H9 (cell line): ENCODE results near the gene OR5D18. TPM values are rescaled to one million over a fixed set of nuclear protein-coding genes. Genes with fewer than 3 reads are reported as not detected.

ENCODE experiments used
- DNase-seq: peaks from one replicate; pipeline ENCODE4 v3.0.0-alpha.2; 2017
- H2AFZ ChIP-seq: one replicate; pipeline ENCODE4 v1.6.1; 2013; ENCODE audit warnings: mild to moderate bottlenecking, low read length, control low read depth, moderate library complexity
- H2AK5ac ChIP-seq: 2 replicates; pipeline ENCODE4 v1.6.1; 2013; ENCODE audit warnings: low read length, control low read depth, mixed read lengths; ENCODE audit not compliant: insufficient read length
- H2BK120ac ChIP-seq: one replicate; pipeline ENCODE4 v1.6.1; 2013; ENCODE audit warnings: low read depth, mild to moderate bottlenecking, low read length, control low read depth, inconsistent platforms; ENCODE audit not compliant: poor library complexity, severe bottlenecking
- H2BK12ac ChIP-seq: 2 replicates; pipeline ENCODE4 v1.6.1; 2013; ENCODE audit warnings: low read length, control low read depth, mixed read lengths, low read depth; ENCODE audit not compliant: insufficient read length
- H2BK15ac ChIP-seq: 2 replicates; pipeline ENCODE4 v1.6.1; 2013; ENCODE audit warnings: low read depth, low read length, control low read depth
- H2BK20ac ChIP-seq: one replicate; pipeline ENCODE4 v1.6.1; 2013; ENCODE audit warnings: low read depth, mild to moderate bottlenecking, low read length, control low read depth, inconsistent platforms; ENCODE audit not compliant: poor library complexity, severe bottlenecking
- H2BK5ac ChIP-seq: 2 replicates; pipeline ENCODE4 v1.6.1; 2013; ENCODE audit warnings: low read length, control low read depth, mixed read lengths; ENCODE audit not compliant: insufficient read length
- H3K14ac ChIP-seq: 2 replicates; pipeline ENCODE4 v1.6.1; 2013; ENCODE audit warnings: low read length, control low read depth; ENCODE audit not compliant: insufficient read depth
- H3K18ac ChIP-seq: 2 replicates; pipeline ENCODE4 v1.6.1; 2013; ENCODE audit warnings: low read depth, mild to moderate bottlenecking, mixed read lengths, low read length, control low read depth; ENCODE audit not compliant: insufficient read length
- H3K23ac ChIP-seq: 2 replicates; pipeline ENCODE4 v1.6.1; 2013; ENCODE audit warnings: low read length, control low read depth, mixed read lengths, low read depth; ENCODE audit not compliant: insufficient read length
- H3K23me2 ChIP-seq: 2 replicates; pipeline ENCODE4 v1.6.1; 2013; ENCODE audit warnings: low read depth, mild to moderate bottlenecking, mixed read lengths, low read length, control low read depth; ENCODE audit not compliant: insufficient read length, poor library complexity, severe bottlenecking
- H3K27ac ChIP-seq: 2 replicates; pipeline ENCODE4 v1.5.1; 2013; ENCODE audit warnings: low read length, control low read depth, mixed read lengths, low read depth; ENCODE audit not compliant: insufficient read length
- H3K27me3 ChIP-seq: 2 replicates; pipeline ENCODE4 v1.6.1; 2013; ENCODE audit warnings: low read length, control low read depth, inconsistent platforms; ENCODE audit not compliant: insufficient read depth
- H3K4ac ChIP-seq: 2 replicates; pipeline ENCODE4 v1.6.1; 2013; ENCODE audit warnings: low read depth, mild to moderate bottlenecking, control low read depth, inconsistent platforms, low read length, moderate library complexity
- H3K4me1 ChIP-seq: 2 replicates; pipeline ENCODE4 v1.6.1; 2013; ENCODE audit warnings: low read length, control low read depth, inconsistent platforms; ENCODE audit not compliant: insufficient read depth
- H3K4me2 ChIP-seq: 2 replicates; pipeline ENCODE4 v1.6.1; 2013; ENCODE audit warnings: low read length, control low read depth, mixed read lengths; ENCODE audit not compliant: insufficient read length, insufficient read depth
- H3K56ac ChIP-seq: 2 replicates; pipeline ENCODE4 v1.6.1; 2013; ENCODE audit warnings: low read depth, mild to moderate bottlenecking, mixed read lengths, low read length, control low read depth; ENCODE audit not compliant: insufficient read length
- H3K79me1 ChIP-seq: 2 replicates; pipeline ENCODE4 v1.6.1; 2013; ENCODE audit warnings: low read depth, mild to moderate bottlenecking, moderate library complexity, low read length, control low read depth, inconsistent platforms; ENCODE audit not compliant: insufficient read depth, poor library complexity, severe bottlenecking
- H3K79me2 ChIP-seq: 2 replicates; pipeline ENCODE4 v1.6.1; 2013; ENCODE audit warnings: low read length, control low read depth, inconsistent platforms; ENCODE audit not compliant: insufficient read depth
- H3K9ac ChIP-seq: 2 replicates; pipeline ENCODE4 v1.6.1; 2013; ENCODE audit warnings: low read length, control low read depth, mixed read lengths; ENCODE audit not compliant: insufficient read length; ENCODE audit errors: extremely low read depth
- H3K9me3 ChIP-seq: one replicate; pipeline ENCODE4 v1.6.1; 2013; ENCODE audit warnings: low read depth, low read length, inconsistent platforms; ENCODE audit not compliant: control insufficient read depth
- H3T11ph ChIP-seq: one replicate; pipeline ENCODE4 v1.6.1; 2013; ENCODE audit warnings: mild to moderate bottlenecking, low read length, control low read depth, inconsistent platforms
- H4K20me1 ChIP-seq: one replicate; pipeline ENCODE4 v1.6.1; 2013; ENCODE audit not compliant: control insufficient read depth, insufficient read length, insufficient read depth
- H4K5ac ChIP-seq: 2 replicates; pipeline ENCODE4 v1.6.1; 2013; ENCODE audit warnings: low read depth, mild to moderate bottlenecking, mixed read lengths, low read length, control low read depth; ENCODE audit not compliant: insufficient read length
- H4K8ac ChIP-seq: replicated peaks from 2 replicates; pipeline ENCODE4 v1.6.1; 2013; ENCODE audit warnings: low read length, control low read depth, mixed read lengths, low read depth; ENCODE audit not compliant: insufficient read length
- H4K91ac ChIP-seq: 2 replicates; pipeline ENCODE4 v1.6.1; 2013; ENCODE audit warnings: low read depth, mild to moderate bottlenecking, moderate library complexity, mixed read lengths, low read length, control low read depth; ENCODE audit not compliant: insufficient read length
- H3K27ac Mint-ChIP-seq, 3 experiments: 2 replicates in 2 of 3; 3 replicates in 1 of 3; pipeline ENCODE4 v1.8.0; 2020 to 2021; ENCODE audit warnings: mixed read lengths in 3 of 3, mild to moderate bottlenecking in 1 of 3, moderate library complexity in 1 of 3
- H3K27me3 Mint-ChIP-seq: 2 replicates; pipeline ENCODE4 v1.8.0; 2021; ENCODE audit warnings: low read depth, mild to moderate bottlenecking, moderate library complexity, mixed read lengths
- H3K36me3 Mint-ChIP-seq, 3 experiments: 2 replicates in 2 of 3; 3 replicates in 1 of 3; pipeline ENCODE4 v1.8.0; 2020 to 2021; ENCODE audit warnings: low read depth in 3 of 3, mixed read lengths in 3 of 3; ENCODE audit not compliant: insufficient read depth in 1 of 3
- H3K4me1 Mint-ChIP-seq, 2 experiments: 2 replicates each; pipeline ENCODE4 v1.8.0; 2020; ENCODE audit warnings: mixed read lengths in 2 of 2
- H3K4me3 Mint-ChIP-seq, 2 experiments: 2 replicates in 1 of 2; 3 replicates in 1 of 2; pipeline ENCODE4 v1.8.0; 2020 to 2021; ENCODE audit warnings: mild to moderate bottlenecking in 2 of 2, mixed read lengths in 2 of 2, moderate library complexity in 1 of 2
- H3K9me3 Mint-ChIP-seq, 2 experiments: 2 replicates in 1 of 2; 3 replicates in 1 of 2; pipeline ENCODE4 v1.8.0; 2020; ENCODE audit warnings: mild to moderate bottlenecking in 2 of 2, mixed read lengths in 2 of 2, moderate library complexity in 1 of 2
- CTCF ChIP-seq: fragments of 200-600 bp; sonication (generic); conservative IDR thresholded peaks from 3 replicates; pipeline ENCODE4 v1.8.0; 2021; ENCODE audit warnings: antibody characterized with exemption, mild to moderate bottlenecking
- WGBS: extraction: QIAGEN DNeasy Blood & Tissue Kit; methylation state at CpG from one replicate; pipeline ENCODE4 v1.1.7; 2013; ENCODE audit warnings: missing lambda C conversion rate, low lambda C conversion rate, mixed read lengths; ENCODE audit not compliant: insufficient read length; ENCODE audit errors: extremely low coverage; 5-methylcytosine and 5-hydroxymethylcytosine counted together
- long read RNA-seq: library from polyadenylated mRNA; unstranded; transcript quantifications from one replicate; pipeline ENCODE4 v2.0.0, GENCODE V29; 2020
- total RNA-seq: library from RNA; stranded (reverse); gene quantifications from 2 replicates; pipeline ENCODE4 v1.2.1, GENCODE V29; 2021

OR5D18 gene
- not detected in 2 replicates for total RNA-seq
- long read RNA-seq = 0 reads

GRCh38 chr11:55819330-55819729, at the start of gene OR5D18:
Gene OR5D18 (plus strand): TSS chr11:55819630. CDS start chr11:55819630, 0 bp downstream.
- no peak within 1 kb of the TSS for H3K4ac ChIP-seq
- H3K27me3 Mint-ChIP-seq = no peaks in the 10 kb centered on the region; the same call in none of the 2 replicates
- no peak for DNase-seq
- H2BK12ac ChIP-seq = no peak within 1 kb of the TSS
- H3K23ac ChIP-seq = no peak within 1 kb of the TSS
- no peak within 1 kb of the TSS for H3K4me3 Mint-ChIP-seq
- H2BK5ac ChIP-seq = no peak within 1 kb of the TSS
- peaks cover 4 to 28% (median 8%) of the 10 kb centered on the region in 3 experiments for H3K36me3 Mint-ChIP-seq
- no peak within 1 kb of the TSS for H2BK120ac ChIP-seq
- H3K9me3 ChIP-seq = peaks cover 62% of the 10 kb centered on the region
- no peak within 1 kb of the TSS for H3K9ac ChIP-seq
- no peaks in the 10 kb centered on the region for H3K4me1 ChIP-seq
- H3T11ph ChIP-seq = no peak within 1 kb of the TSS
- H3K27me3 ChIP-seq = no peaks in the 10 kb centered on the region
- peaks cover 80 to 85% of the 10 kb centered on the region in 2 experiments for H3K9me3 Mint-ChIP-seq
- no peak within 1 kb of the TSS for H3K18ac ChIP-seq
- H3K27ac Mint-ChIP-seq = no peak within 1 kb of the TSS
- no peak within 1 kb of the TSS for H4K8ac ChIP-seq
- no CpG with 5 or more reads among the region's 5 CpGs for WGBS
- no peak within 1 kb of the TSS for H2AFZ ChIP-seq
- H3K27ac ChIP-seq = no peak within 1 kb of the TSS
- no peak within 1 kb of the TSS for H3K4me2 ChIP-seq
- no peaks in the 10 kb centered on the region for H3K4me1 Mint-ChIP-seq
- no peak within 1 kb of the TSS for H2BK20ac ChIP-seq
- no peaks in the 10 kb centered on the region for H4K20me1 ChIP-seq
- H3K79me1 ChIP-seq = no peaks in the 10 kb centered on the region
- H3K56ac ChIP-seq = no peak within 1 kb of the TSS
- H3K23me2 ChIP-seq = no peaks in the 10 kb centered on the region
- H3K14ac ChIP-seq = no peak within 1 kb of the TSS
- no peak for TF ChIP-seq CTCF
- H4K5ac ChIP-seq = no peak within 1 kb of the TSS
- no peak within 1 kb of the TSS for H2AK5ac ChIP-seq
- H3K79me2 ChIP-seq = no peaks in the 10 kb centered on the region
- no peak within 1 kb of the TSS for H4K91ac ChIP-seq
- H2BK15ac ChIP-seq = no peak within 1 kb of the TSS
